HEK293 (cell line): ENCODE results near the gene RGS7.

ENCODE experiments used
- CTCF ChIA-PET: fragments of 350-600 bp; formaldehyde crosslinking; extraction: SDS; loops from one replicate; lab custom pipeline; 2021; ENCODE audit warnings: antibody characterized with exemption; lab: Yijun Ruan, JAX
- POLR2A ChIA-PET: fragments of 300-600 bp; formaldehyde crosslinking; extraction: SDS; loops from one replicate; lab custom pipeline; 2020; ENCODE audit warnings: antibody characterized with exemption, inconsistent platforms; lab: Yijun Ruan, JAX
- H3K27ac ChIP-seq: fragments of 200-500 bp; sonication (Bioruptor generic); 2 replicates; pipeline ENCODE4 v1.5.1; 2014; ENCODE audit warnings: low read depth, low read length, control low read depth, inconsistent platforms; ENCODE audit errors: extremely low read depth
- H3K36me3 ChIP-seq, 2 experiments: fragments of 200-500 bp in 1 of 2; sonication (Bioruptor generic) in 1 of 2; 1 replicate in 1 of 2; 2 replicates in 1 of 2; pipeline ENCODE4 v1.5.1; 2014 to 2017; ENCODE audit warnings: inconsistent platforms in 2 of 2, low read length in 2 of 2; ENCODE audit not compliant: control insufficient read depth in 2 of 2, insufficient read depth in 1 of 2
- H3K4me1 ChIP-seq: fragments of 200-500 bp; sonication (Bioruptor generic); 2 replicates; pipeline ENCODE4 v1.5.1; 2014; ENCODE audit warnings: mild to moderate bottlenecking, low read length, inconsistent platforms; ENCODE audit not compliant: control insufficient read depth, insufficient read depth
- H3K4me3 ChIP-seq: 2 replicates; pipeline ENCODE4 v1.5.1; 2011; ENCODE audit warnings: low read depth, mild to moderate bottlenecking, control low read depth, low read length, moderate library complexity
- H3K9me3 ChIP-seq: fragments of 200-500 bp; sonication (Bioruptor generic); 2 replicates; pipeline ENCODE4 v1.5.1; 2014; ENCODE audit warnings: low read depth, low read length, inconsistent platforms; ENCODE audit not compliant: control insufficient read depth, insufficient read depth
- HIC1 ChIP-seq: fragments of 450-650 bp; formaldehyde crosslinking; IDR thresholded peaks from 2 replicates; pipeline ENCODE4 v1.5.1; 2016; ENCODE audit warnings: missing biosample characterization, missing genetic modification characterization
- HOXA7 ChIP-seq: sonication (generic); formaldehyde crosslinking; IDR thresholded peaks from 2 replicates; pipeline ENCODE4 v1.8.1; 2022; ENCODE audit warnings: missing genetic modification reagents, borderline replicate concordance
- KLF8 ChIP-seq: fragments of 450-650 bp; formaldehyde crosslinking; IDR thresholded peaks from 2 replicates; pipeline ENCODE4 v1.5.1; 2016; ENCODE audit warnings: missing biosample characterization, missing genetic modification characterization
- ZBTB17 ChIP-seq: fragments of 450-650 bp; formaldehyde crosslinking; IDR thresholded peaks from 2 replicates; pipeline ENCODE4 v1.5.1; 2016; ENCODE audit warnings: missing biosample characterization, missing genetic modification characterization
- ZNF10 ChIP-seq: fragments of 450-650 bp; formaldehyde crosslinking; IDR thresholded peaks from 2 replicates; pipeline ENCODE4 v1.5.1; 2017; ENCODE audit warnings: missing biosample characterization, missing genetic modification characterization
- ZNF146 ChIP-seq: fragments of 450-650 bp; formaldehyde crosslinking; IDR thresholded peaks from 2 replicates; pipeline ENCODE4 v1.5.1; 2016; ENCODE audit warnings: missing biosample characterization, missing genetic modification characterization
- ZNF16 ChIP-seq: fragments of 450-650 bp; formaldehyde crosslinking; IDR thresholded peaks from 2 replicates; pipeline ENCODE4 v1.5.1; 2016; ENCODE audit warnings: low read depth, missing biosample characterization, missing genetic modification characterization
- ZNF19 ChIP-seq: fragments of 450-650 bp; formaldehyde crosslinking; IDR thresholded peaks from 2 replicates; pipeline ENCODE4; 2016; ENCODE audit warnings: missing biosample characterization, missing genetic modification characterization, low read depth
- ZNF214 ChIP-seq: fragments of 450-650 bp; formaldehyde crosslinking; IDR thresholded peaks from 2 replicates; pipeline ENCODE4 v1.5.1; 2017; ENCODE audit warnings: missing biosample characterization, mild to moderate bottlenecking, missing genetic modification characterization, borderline replicate concordance
- ZNF311 ChIP-seq: fragments of 450-650 bp; formaldehyde crosslinking; IDR thresholded peaks from 2 replicates; pipeline ENCODE4 v1.5.1; 2017; ENCODE audit warnings: missing biosample characterization, missing genetic modification characterization, borderline replicate concordance
- ZNF48 ChIP-seq: fragments of 450-650 bp; formaldehyde crosslinking; IDR thresholded peaks from 2 replicates; pipeline ENCODE4 v1.5.1; 2016; ENCODE audit warnings: missing biosample characterization, missing genetic modification characterization
- ZNF658 ChIP-seq: fragments of 450-650 bp; formaldehyde crosslinking; IDR thresholded peaks from 2 replicates; pipeline ENCODE4; 2016; ENCODE audit warnings: missing biosample characterization, missing genetic modification characterization
- ZNF704 ChIP-seq: fragments of 450-650 bp; formaldehyde crosslinking; IDR thresholded peaks from 2 replicates; pipeline ENCODE4 v1.5.1; 2016; ENCODE audit warnings: missing biosample characterization, missing genetic modification characterization
- ZNF791 ChIP-seq: fragments of 450-650 bp; formaldehyde crosslinking; IDR thresholded peaks from 2 replicates; pipeline ENCODE4 v1.5.1; 2016; ENCODE audit warnings: missing biosample characterization, missing genetic modification characterization
- ZNF843 ChIP-seq: fragments of 450-650 bp; formaldehyde crosslinking; IDR thresholded peaks from 2 replicates; pipeline ENCODE4 v1.5.1; 2016; ENCODE audit warnings: missing biosample characterization, missing genetic modification characterization
- ZSCAN16 ChIP-seq: fragments of 450-650 bp; formaldehyde crosslinking; IDR thresholded peaks from 2 replicates; pipeline ENCODE4 v1.5.1; 2016; ENCODE audit warnings: missing biosample characterization, missing genetic modification characterization
- ZSCAN4 ChIP-seq: fragments of 450-650 bp; formaldehyde crosslinking; IDR thresholded peaks from 2 replicates; pipeline ENCODE4 v1.5.1; 2017; ENCODE audit warnings: missing biosample characterization, missing genetic modification characterization
- ZXDB ChIP-seq: fragments of 450-650 bp; formaldehyde crosslinking; IDR thresholded peaks from 2 replicates; pipeline ENCODE4 v1.5.1; 2016; ENCODE audit warnings: missing biosample characterization, missing genetic modification characterization
- TF ChIP-seq, protein P1 (sequence below): fragments of 450-650 bp; formaldehyde crosslinking; IDR thresholded peaks from 2 replicates; pipeline ENCODE4 v1.5.1; 2017; ENCODE audit warnings: missing biosample characterization, missing genetic modification characterization

The RGS7 gene

DNA sequence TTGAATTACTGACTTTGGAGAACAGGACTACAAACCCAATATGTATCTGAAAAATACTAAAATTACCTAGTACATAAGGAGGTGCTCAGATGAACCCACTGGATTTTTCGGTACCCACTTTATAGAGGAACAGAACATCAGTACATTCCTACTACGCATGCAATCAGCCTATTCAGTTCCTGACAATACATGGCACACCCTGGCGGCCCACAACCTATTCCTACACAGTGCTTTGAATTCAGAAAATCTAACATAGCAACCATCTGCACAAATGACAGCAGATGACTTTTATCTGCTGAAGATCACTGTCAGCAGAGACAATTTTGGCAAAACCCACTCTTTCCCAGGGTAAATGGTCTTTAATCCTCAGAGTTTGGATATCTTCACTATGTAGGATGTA, 487.9 kb downstream of the RGS7 start:
- TF ChIP-seq ZNF214: no peak
- TF ChIP-seq KLF8 (tag by site-specific recombination): no peak
- no peak for TF ChIP-seq ZSCAN4 (tag by site-specific recombination)
- no peak for TF ChIP-seq ZNF311 (tag by site-specific recombination)
- no peak for TF ChIP-seq ZNF16
- no peak for TF ChIP-seq ZNF146 (tag by site-specific recombination)
- no peak for TF ChIP-seq ZXDB (tag by site-specific recombination)
- Histone ChIP-seq H3K9me3 (no peaks in the 10 kb centered on the region), H3K27ac (no peak overlapping the region), H3K4me1 (no peaks in the 10 kb centered on the region), H3K36me3 (no peaks in the 10 kb centered on the region), H3K4me3 (no peak overlapping the region)
- ChIA-PET CTCF (interaction anchor here (0.6 to 0.7 kb wide), 2 partner anchors 136 to 178 kb away, joined by 3 read pairs; no protein-coding TSS in a partner anchor), POLR2A (no interaction called here)

- Histone ChIP-seq H3K4me1 (no peaks in the 10 kb centered on the region), H3K36me3 (no peaks in the 10 kb centered on the region), H3K27ac (no peak overlapping the region), H3K9me3 (no peaks in the 10 kb centered on the region), H3K4me3 (no peak overlapping the region)
- CTCF ChIA-PET: interaction anchor here (0.6 to 1.9 kb wide), 4 partner anchors 21 to 669 kb away, joined by 3 to 10 read pairs (median 4); no protein-coding TSS in a partner anchor
- POLR2A ChIA-PET: no interaction called here
- TF ChIP-seq ZNF10 (tag by site-specific recombination) (no peak), HIC1 (tag by site-specific recombination) (no peak), ZBTB17 (tag by site-specific recombination) (no peak), ZNF48 (tag by site-specific recombination) (no peak), ZNF19 (no peak), HOXA7 (CRISPR knock-in tag) (no peak), ZNF704 (tag by site-specific recombination) (no peak), ZNF843 (tag by site-specific recombination) (no peak), ZNF791 (tag by site-specific recombination) (no peak), ZNF658 (tag by site-specific recombination) (no peak), ZSCAN16 (tag by site-specific recombination) (no peak)
- TF ChIP-seq, protein P1, sequence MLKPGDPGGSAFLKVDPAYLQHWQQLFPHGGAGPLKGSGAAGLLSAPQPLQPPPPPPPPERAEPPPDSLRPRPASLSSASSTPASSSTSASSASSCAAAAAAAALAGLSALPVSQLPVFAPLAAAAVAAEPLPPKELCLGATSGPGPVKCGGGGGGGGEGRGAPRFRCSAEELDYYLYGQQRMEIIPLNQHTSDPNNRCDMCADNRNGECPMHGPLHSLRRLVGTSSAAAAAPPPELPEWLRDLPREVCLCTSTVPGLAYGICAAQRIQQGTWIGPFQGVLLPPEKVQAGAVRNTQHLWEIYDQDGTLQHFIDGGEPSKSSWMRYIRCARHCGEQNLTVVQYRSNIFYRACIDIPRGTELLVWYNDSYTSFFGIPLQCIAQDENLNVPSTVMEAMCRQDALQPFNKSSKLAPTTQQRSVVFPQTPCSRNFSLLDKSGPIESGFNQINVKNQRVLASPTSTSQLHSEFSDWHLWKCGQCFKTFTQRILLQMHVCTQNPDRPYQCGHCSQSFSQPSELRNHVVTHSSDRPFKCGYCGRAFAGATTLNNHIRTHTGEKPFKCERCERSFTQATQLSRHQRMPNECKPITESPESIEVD (tag by site-specific recombination): no peak
These were observed 490.3 kb downstream of the RGS7 start for GRCh38 chr1:240866724-240867123.
